HG02943 (cell line): Measurements from ENCODE around the gene ACOT12.
"Not testable (repeated sequence)": the region's sequence is repeated elsewhere in the genome, so short reads cannot be mapped to it uniquely, and the experiment has no call there.

Experiments
- ATAC-seq: cut with Tn5 transposase; IDR thresholded peaks from one replicate; pipeline ENCODE4 v1.9.1; 2021; ENCODE audit warnings: mild to moderate bottlenecking, low read depth, moderate library complexity; ENCODE audit not compliant: unreplicated experiment

Gene ACOT12

GRCh38 chr5:81349161-81349560 is 44.8 kb downstream of the ACOT12 start:
- no peak for ATAC-seq

- ATAC-seq = no peak
These were observed 48.4 kb downstream of the ACOT12 start for GRCh38 chr5:81345411-81346003.

DNA sequence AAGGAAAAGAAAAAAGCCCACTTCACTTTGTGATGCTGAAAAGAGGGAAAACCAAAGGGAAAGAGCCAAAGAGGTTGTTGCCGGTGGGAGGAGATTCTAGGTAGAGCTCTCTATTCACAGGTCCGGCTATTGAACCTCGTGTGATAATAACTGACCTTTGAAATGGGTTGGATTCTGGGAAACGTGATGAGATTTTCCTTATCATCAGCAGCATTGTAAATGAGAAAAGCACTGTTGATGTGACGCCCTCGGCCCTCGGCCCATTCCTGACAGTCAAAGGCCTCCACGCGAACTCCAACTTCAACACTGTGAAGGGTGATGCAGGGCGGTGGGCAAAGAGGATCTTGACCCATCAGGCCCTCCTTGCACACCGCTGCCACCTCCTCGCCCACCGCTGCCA is 49.2 kb downstream of the ACOT12 start:
- ATAC-seq = no peak

GRCh38 chr5:81338213-81338612 is 55.7 kb downstream of the ACOT12 start:
- not testable (repeated sequence) for ATAC-seq

DNA sequence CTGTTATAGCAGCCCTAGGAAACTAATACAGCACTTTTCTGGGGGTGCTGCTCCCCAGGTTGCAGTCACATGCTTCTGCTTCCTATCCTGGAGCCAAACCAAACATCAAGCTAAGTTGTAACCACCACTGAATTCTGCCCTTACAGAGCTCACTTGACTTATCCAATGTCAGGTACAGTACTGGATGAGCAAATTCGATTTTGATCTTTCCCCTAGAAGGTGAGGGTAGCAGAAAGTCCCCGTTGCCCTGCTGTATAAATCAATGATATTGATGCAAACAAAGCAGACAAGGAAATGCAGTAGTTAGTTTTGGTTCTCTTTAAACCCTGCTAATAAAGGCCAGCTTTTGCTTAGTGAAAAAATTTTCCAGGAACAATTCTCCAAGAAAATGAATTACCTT is 56.1 kb downstream of the ACOT12 start:
- ATAC-seq = no peak

DNA sequence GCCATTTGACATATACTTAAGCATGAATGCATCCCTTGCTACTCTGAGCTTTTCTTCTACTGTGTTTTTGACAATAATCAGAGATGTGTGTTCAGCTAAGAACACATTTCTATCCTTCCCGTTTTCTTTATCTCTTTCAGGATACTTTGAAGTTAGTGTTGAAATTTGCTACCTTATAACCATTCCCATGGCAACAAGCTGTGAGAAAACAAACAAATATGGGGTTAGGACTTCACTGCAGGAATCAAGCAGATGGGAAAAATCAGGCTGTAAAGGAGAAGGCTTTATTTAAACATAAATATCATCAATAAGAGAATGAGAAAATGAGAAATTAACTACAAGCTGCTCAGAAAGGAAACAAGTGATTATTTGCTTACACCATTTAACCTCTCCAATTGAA is 57.4 kb downstream of the ACOT12 start:
- ATAC-seq = no peak

DNA sequence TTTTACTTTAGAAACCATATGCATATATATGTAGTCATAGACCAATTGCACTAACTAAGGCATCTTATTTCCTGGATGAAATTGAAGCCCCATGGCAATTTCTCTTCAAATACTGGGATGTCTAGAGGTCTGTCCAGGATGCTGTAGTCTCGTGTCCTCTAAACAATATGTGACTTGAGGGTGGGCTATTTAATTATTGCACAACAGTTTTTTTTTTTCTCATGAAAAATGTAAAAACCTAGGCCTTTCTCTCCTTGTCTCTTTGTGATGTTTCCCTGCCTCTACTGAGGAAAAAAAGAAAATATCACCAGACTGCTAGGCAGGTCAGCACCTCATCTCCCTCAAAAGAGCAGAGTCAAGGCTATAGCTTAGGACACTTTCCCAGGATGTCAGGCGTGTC is 58.0 kb downstream of the ACOT12 start:
- ATAC-seq = no peak

DNA sequence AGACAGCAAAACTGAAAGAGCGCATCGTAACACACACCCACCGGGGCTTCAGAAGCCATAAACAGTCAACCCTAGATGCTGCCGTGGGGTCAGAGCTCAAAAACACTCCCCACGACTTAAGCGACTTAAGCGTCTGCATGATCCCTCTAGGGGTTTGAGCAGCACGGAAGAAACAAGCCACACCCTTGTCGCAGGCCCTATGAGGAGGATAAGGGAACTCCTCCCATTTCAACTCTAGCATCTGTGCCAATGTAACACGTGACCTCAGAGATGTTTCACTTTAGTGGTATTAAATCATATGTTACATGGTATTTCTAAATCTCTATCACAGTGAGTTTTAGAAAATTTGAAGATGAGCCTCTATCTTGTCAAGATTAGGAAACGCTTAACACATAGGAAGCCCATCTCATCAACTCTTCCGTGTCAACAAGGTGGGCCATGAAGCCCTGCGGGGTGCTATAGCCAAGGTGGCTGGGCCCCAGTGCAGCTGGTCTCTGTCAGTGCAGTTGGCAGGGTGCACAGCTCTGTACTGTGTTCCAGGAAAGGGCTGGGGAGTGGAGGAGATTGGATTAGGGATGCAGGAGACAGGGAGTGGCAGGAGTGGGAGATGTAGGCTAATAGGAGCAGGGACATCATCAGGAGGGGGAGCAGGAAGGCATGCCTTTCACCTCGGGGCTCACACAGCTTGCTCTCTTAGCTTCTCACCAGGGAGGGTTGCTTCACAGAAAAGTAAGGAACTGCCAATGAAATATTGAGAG is 59.5 kb downstream of the ACOT12 start:
- ATAC-seq = no peak

GRCh38 chr5:81326554-81326953 is 67.4 kb downstream of the ACOT12 start:
- no peak for ATAC-seq

DNA sequence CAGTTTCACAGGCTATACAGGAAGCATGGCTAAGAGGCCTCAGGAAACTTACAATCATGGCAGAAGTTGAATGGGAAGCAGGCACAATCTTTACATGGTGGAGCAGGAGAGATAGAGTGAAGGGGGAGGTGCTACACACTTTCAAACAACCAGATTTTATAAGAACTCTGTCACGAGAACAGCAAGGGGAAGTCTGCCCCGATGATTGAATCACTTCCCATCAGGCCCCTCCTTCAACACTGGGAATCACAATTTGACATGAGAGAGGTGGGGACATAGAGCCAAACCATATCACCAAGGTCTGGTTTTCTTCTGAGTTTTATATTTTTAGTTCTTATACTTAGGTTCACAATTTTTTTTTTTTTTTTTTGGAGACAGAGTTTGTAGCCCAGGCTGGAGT is 76.4 kb downstream of the ACOT12 start:
- ATAC-seq = no peak

- no peak for ATAC-seq
These were observed 77.4 kb downstream of the ACOT12 start for GRCh38 chr5:81316571-81316970.

DNA sequence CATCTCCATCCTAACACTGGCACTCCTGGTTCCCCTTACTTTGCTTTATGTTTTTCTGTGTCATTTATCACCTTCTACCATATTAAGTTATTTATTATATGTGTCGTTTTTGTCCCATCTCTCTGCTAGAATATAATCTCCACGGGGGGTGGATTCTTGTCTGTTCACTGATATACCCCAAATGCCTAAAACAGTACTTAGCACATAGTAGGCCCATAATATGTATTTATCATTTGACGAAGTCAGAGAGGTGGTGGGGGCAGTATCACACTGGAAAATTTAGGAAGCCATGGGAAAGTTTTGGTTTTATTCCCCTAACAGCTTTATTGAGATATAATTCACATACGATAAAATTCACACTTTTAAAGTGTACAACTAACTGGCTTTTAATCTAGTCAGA is 78.1 kb downstream of the ACOT12 start:
- ATAC-seq = no peak

- no peak for ATAC-seq
These were observed 78.6 kb downstream of the ACOT12 start for GRCh38 chr5:81315336-81315735.

GRCh38 chr5:81314581-81314980 is 79.4 kb downstream of the ACOT12 start:
- ATAC-seq = no peak

DNA sequence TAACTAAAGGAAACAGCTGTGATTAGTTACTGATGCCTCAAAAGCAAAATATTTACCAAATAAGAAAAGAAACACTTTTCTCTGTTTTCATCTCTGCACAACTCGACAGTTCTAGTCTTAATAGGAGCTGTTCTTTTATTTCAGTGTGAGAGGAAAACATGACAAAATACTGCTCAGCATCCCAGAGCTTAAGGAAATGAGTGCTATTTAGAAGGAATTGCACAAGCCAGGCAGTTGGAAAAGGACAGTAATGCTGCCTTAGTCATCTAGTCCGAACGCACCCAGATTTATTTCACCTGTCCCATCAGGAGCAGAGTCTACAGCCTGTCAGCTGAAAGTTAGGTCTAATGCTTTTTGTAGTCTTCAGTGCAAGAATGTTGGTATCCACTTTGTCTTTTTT is 80.2 kb downstream of the ACOT12 start:
- ATAC-seq = no peak

GRCh38 chr5:81313278-81313677 is 80.7 kb downstream of the ACOT12 start:
- no peak for ATAC-seq

DNA sequence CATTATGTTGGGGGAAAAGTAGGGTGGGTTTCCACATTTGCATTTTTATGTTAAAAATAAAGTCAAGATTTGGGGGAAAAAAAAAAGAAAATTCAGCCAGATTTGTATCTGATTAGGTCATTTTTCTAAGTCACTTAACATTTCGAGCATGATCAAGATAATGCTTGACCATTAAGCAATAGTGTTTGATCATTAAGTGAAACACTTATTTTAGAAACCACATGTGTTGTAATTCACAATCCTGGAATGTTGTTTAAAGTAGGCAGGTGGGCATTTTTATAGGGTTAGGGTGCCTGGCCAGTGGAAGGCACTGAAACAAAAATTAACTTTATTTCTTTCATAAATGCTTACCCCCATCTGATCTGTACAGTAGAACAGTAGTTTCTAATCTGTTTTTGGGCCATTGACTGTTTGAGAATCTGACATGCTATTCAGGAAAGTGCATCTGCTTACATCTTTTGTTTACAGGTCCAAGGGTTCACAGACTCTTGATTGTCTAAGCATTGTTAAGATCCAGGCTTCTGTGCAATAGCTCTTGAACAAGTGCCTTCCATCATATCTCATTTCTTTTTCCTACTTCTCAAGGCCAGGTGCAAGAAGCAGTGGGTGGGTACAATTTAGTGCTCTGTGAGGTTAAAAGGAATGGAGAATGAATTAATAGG is 83.4 kb downstream of the ACOT12 start:
- no peak for ATAC-seq

DNA sequence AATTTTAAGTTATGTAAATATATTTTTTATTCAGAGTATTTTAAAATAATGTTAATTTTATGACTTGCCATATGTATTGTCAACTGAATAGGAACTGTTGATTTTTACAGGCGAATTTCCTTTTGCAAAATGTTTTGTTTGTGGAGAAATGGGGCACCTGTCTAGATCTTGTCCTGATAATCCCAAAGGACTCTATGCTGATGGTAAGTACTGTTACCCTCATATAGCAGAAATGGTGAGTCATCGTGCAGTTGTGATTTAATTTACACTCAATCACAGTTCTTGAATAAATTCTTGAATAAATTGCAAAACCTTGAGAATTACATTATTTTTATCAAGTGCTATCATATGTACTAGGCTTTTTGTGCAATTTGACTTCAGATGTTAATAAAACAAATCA is 85.1 kb downstream of the ACOT12 start:
- no peak for ATAC-seq

DNA sequence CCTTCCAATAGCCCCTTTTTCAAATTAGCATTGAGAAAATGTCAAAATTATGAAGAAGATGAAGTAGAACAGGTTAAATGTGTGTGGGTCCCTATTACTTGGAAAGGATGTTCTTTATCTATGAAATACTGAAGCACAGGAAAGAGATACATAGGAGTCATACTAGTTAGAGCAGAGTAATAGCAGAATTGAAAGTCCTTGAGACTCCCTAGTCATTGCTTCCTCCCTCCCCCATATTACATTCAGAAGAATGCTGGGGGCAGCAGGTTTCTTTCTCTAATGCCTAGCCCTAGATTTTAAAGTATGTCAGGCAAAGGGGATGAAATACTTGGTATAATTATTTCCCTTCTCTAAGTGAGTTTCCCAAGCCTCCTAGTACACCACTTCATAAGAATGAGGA is 88.1 kb downstream of the ACOT12 start:
- no peak for ATAC-seq

DNA sequence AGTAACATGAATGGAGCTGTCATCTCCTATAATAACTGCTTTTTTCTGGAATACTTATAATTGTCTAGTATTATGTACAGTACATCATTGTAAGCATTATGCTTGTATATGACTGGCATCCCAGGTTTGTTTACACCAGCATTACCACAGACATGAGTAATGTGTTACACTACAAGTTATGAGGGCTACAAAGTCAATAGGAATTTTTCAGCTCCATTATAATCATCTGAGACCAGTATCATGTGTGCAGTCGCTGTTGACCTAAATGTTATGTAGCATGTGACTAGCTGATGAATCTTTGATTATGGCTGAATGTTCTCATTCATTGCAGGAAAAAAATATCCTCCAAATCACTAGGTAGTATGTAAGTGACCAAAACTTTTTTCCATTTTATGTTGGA is 90.4 kb downstream of the ACOT12 start:
- ATAC-seq = no peak

DNA sequence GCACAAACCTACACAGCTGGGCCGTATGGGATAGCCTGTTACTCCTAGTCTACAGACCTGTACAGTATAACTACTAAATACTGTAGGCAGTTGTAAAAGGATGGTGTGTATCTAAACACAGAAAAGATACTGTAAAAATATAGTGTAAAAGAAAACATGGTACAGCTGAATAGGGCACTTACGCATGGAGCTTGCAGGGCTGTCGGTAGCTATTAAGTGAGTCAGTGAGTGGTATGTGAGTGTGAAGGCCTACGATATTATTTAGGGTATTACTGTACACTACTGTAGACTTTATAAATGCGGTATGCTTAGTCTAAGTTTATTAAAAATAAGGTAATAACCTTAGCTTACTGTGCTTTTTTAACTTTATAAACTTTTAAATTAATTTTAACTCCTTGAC is 91.3 kb downstream of the ACOT12 start:
- no peak for ATAC-seq
